SIG-M5 (cell line): ENCODE results near the gene TUBGCP2.

Experiments used
- DNase-seq: peaks from one replicate; lab custom pipeline; 2025; lab: John Stamatoyannopoulos, UW

The TUBGCP2 gene

DNA sequence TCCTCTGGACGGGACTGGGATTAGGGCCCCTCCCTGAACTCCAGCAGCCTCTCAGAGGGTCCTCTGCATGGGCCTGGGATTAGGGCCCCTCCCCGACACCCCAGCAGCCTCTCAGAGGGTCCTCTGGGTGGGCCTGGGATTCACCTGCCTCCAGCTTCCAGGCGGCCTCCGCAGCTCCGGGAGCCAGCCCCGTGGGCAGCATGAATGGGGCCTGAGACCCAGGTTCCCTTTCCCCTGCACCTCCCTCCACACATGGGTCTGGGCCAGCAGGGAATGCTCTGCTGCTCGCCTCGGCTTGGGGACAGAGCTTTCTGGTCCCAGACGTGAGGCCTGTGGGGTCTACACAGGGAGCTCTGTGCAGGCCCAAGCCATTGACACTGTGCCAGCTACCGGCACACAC is 5.5 kb downstream of the TUBGCP2 start:
- no peak for DNase-seq

DNA sequence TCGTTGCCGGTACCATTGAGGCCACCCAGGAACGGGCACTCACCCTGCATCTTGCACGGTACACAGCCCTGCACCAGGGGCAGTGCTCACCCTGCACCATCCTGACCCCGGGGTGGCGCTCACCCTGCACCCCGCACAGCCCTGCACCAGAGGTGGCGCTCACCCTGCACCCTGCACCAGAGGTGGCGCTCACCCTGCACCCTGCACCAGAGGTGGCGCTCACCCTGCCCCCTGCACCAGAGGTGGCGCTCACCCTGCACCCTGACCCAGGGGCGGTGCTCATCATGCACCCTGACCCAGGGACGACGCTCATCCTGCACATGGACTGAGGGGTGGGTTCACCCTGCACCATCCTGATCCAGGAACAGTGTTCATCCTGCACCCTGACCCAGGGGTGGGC is 6.4 kb downstream of the TUBGCP2 start:
- no peak for DNase-seq

DNA sequence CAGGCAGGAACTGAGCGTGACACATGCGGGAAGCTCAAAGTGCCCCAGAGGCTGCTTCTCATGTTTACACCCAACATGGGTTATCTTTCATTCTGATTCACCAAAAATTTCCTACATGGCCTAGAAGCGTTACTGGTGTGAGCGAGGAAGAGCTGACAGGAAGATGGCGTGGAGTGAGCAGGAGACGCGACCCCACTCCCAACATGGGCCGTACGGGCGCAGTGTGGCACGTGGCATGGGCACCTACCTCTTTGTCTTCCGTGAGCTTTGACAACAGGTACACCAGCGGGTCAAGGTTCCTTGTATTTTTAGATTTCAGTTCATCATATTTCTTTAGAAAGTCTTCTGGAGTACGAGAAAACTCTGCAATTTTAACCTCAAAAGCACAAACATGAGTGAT is 8.9 kb downstream of the TUBGCP2 start:
- DNase-seq, result no peak

DNA sequence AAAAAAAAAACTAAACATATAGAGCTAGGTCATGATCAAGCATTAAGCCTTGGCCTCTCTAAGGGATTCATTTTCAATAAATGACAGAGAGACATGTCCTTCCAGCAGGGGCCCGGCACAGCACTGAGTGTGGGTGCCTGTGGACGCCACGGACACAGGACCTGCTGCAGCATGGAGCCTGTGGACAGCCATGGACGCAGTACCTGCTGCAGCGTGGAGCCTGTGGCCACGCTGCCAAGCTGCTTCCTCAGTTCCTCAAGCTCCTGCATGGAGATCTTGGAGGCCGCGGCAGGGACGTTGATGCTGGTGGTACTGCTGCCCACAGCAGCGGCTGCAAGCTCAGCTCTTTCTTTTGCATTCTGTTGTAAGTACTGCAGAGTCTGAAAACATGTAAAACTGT is 9.4 kb downstream of the TUBGCP2 start:
- DNase-seq, result no peak

DNA sequence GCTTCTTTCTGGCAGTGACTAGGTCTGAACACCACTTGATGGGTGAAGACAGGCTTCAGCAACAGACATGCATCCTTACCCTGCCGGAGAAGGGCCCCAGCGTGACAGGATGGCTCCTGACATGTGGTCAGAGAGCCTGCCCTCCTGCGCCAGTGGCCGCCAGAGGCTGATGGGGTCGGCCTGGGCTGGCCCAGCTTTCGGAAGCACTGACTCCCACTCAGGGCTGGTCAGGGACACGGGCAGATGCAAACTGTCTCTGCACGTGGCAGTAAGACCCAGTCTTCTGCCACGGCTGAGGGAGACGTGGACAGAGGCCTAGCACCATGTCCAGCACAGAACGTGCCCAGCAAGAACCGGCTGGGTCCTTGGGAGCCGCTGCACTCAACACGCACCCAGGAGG is 10.2 kb downstream of the TUBGCP2 start:
- no peak for DNase-seq

DNA sequence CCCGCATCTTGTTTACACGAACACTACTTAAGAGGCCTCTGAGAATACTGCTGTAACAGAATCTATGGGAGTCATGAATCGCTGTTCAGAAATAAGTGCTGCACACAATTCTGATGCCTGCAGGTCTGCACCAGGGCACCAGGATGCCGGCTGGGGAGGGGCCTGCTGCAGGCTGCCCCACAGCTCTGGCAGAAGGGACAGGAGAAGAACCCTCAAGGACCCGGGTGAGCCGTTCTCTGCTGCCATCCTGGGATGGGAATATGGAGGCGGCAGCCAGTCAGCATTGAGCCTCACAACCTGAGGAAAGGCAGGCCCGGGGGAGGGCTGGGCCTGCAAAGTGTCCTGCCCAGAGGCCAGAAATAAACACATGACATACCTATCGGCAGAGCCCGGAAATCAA is 11.2 kb downstream of the TUBGCP2 start:
- DNase-seq, result no peak

DNA sequence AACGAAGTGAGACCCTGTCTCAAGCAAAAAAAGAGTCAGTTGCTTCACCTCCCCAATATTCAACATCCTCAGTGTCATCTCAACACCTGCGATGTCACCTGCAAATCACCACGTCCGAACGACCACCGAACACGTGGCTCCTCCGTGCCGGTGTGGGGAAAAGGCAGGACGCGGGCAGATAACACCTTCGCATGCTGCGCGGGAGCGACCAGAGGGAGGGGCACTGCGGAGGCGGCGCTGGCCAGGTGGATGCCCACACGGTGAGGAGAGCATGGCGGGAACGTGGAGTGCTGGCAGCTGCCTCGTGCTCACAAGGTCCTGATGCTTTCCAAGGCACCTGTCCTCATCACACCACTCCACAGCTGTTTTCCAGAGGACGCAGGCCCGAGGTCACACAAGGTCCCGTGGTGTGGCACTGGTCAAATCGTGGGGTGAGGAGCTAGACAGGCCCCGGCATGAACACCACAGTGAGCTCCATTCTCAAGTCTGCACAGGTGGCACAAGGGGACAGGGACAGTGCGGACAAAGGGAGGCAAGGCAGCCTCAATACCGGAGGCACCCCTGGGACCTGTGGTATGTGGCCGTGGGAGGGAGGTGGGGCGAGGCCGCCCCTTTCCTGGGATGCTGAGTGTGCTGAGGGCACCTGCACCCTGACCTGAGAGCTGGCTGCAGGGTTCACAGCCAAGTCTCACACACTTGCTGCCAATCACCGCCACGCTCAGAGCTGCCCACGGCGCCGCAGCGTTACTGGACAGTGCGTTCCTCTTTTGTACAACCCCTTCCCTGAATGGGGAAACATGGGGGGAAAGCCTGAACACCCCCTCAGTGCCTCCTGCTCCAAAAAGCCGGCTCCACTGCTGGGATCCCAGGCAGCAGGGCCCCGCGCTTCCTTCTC is 13.0 kb downstream of the TUBGCP2 start:
- DNase-seq, result no peak

DNA sequence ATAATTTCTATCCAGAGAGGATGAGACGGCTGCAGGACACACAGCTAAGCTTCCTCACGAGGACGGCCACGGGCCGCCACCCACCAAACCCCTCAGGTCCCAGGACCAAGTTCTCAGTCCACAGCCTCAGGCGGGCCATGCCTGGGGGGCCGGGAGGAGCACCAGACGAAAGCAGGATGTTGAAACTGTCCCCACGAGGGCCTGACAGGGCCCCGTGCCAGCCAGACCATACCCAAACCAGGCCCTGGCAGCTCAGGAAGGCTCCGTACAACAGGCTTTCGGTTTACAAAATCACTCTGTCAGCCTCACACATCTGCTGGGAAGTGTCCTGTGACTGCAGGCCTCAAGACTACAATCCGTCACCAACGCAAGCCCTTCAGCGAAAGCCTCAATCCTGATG is 14.5 kb downstream of the TUBGCP2 start:
- no peak for DNase-seq

DNA sequence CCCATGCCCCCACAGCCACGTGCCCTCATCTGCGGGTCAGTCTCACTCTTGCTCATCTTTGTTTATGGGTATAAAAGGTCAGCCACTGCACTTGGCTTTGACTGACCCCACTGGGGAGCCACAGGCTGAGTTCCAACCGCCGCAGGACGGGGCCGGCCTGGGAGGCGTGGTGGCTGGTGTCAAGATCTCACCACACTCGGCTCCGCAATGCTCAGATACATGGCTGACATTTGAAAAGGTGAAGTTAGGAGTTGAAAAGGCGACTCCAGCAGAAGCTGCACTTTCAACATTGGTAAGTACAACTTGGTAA is 14.9 kb downstream of the TUBGCP2 start:
- DNase-seq, result no peak

DNA sequence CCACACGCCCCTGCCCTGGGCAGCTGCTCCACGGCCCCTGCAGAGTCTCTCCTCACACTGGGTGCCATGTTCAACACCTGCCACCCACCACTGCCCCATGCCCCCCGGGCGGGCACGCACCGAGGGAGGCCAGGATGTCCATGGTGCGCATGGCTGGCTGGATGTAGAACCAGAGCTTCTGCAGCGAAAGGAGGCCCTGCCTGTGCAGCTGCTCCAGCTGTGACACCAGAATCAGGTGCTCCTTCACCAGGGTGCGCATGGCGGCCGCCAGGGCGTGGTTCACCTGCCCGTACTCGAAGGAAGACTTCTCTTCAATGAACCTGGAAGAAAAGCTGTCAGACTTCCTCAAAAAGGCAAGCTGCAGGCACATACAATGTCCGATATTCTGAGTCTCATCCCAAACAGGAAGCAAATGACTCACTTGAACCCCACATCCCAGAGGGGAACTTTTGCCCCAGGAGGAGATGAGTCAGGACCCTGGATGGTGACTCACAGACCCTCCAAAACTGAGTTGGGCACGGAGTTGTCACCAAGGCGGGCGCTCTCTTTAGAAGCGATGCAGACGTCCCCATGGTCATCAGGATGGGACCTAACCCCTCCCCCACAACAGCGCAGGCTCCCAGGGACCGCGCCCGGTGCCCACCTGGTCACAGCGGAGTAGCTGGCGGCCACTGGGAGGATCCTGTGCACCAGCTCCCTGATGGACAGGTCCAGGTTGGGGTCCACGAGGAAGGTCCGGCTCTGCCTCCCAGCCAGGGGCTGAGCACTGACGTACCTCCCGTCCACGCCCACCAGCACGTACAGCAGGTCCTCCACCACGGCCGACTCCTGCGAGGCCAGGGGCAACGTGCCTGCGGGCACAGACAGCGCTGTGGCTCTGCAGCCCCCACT is 15.5 kb downstream of the TUBGCP2 start:
- no peak for DNase-seq

DNA sequence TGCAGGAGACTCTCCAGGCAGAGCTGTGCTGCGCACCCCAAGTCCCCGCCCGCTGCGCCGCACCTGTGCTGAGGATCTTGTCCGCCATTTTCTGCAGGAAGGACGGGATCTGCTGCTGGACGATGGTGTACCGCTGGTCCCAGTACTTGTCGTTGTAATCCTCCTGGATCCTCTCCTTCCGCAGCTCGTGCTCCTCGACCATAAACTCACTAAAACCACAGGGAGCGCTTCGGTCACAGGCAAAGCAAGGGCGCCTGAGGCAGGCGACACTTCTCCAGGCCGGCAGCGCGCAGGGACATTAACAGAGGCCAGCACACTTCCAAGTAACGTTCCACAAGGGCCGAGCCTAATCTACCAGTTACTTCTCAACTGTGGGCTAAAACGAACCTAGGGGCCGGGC is 18.9 kb downstream of the TUBGCP2 start:
- no peak for DNase-seq

DNA sequence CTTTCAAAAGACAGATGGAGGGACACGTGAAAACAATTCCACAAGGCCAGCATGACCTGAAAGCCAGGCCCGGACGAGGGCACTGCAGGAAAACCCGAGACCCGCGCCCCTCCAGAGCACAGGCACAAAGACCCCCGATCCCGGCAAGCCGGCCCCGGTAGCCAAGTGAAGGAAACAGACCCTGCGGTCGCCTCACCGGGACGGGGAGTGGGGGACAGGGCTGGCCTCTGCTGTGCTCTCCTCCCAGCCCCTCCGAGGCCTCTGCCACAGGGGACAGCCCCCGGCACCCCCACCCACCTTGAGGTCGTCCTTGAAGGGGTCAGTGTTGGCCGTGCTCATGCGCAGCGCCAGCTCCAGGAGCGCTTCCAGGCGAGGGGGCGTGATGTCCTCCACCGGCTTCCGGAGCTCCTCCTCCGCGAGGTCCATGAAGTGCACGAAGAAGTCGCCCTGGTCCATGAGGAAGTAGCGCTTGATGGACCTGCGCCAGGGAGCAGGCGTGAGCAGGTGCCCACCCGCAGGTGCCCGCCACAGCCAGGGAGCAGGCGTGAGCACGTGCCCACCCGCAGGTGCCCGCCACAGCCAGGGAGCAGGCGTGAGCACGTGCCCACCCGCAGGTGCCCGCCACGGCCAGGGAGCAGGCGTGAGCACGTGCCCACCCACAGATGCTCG is 20.7 kb downstream of the TUBGCP2 start:
- DNase-seq, result no peak

DNA sequence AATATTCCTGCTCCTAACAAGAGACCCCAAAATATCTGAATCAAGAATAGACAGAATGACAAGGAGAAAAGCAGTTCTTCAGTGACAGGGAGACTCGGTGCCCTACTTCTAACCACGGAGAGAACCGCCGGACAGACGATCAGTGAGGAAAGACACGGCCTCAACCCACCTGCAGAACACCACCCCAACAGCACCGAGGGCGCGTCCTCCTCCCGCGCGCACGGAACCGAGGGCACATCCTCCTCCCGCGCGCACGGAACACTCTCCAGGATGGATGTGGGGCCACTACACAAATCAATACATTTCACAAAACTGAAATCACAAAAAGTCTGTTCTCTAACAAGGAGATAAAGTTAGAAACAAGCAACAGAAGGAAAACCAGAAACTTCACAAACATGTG is 22.3 kb downstream of the TUBGCP2 start:
- DNase-seq, result no peak

DNA sequence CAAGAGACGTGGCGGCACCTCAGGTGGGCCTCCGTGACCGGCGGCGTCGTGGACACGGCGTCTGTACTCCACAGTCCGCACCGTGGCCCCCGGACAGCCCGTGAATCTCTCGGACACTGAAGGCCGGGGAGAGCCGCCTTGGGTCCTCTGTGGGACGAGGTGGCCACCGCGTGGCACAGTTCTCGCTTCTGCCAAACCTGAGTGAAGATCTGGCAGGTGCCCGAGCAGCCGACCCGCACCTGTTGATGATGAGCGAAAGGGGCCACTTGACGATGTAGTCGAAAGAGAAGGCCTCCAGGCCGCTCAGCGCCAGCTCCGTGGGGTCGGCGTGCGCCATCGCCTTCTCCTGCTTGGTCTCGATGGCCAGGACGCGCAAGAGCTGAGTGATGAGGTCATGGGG is 23.5 kb downstream of the TUBGCP2 start:
- DNase-seq, result no peak

DNA sequence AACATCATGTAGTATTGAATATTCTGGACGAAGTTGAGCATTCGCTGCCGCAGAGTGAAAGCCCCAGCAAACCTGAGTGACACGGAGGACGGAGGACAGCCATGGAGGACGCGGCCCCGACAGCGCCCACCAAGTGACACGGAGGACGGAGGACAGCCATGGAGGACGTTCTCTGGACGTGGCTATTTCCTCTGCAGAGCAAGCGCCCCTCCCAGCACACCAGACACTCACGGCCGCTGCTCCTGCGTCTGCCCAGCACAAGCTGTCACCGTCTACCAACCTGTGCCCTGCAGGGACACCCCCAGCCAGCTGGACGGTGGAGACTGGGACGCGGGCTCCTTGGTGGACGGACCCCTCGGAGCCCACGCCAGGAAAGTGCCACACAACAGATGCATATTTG is 24.7 kb downstream of the TUBGCP2 start:
- no peak for DNase-seq

DNA sequence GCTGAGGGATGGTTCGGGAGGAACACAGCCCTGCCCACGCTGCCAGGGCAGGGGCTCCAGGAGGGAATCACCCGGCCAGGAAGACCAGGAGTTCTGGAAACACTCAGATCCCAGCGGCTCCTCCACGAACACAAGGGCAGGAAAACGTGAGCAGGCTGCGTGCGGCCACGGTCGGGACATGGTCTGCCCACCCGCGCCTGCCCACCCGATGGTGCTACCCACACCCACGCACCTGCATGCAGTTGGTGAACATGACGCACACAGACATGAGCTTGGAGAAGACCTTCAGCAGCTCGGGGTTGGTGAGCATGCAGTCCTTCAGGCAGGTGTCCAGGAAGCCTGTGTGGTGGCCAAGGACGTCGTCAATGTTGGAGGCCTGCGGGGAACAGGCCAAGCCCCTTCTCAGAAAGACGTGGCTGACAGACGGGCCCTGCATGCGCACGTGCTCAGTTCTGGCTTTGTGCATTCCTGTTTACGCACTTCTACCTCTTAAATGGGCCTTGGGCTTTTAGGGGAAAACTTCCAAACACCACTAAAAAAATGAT is 25.8 kb downstream of the TUBGCP2 start:
- DNase-seq, result no peak

DNA sequence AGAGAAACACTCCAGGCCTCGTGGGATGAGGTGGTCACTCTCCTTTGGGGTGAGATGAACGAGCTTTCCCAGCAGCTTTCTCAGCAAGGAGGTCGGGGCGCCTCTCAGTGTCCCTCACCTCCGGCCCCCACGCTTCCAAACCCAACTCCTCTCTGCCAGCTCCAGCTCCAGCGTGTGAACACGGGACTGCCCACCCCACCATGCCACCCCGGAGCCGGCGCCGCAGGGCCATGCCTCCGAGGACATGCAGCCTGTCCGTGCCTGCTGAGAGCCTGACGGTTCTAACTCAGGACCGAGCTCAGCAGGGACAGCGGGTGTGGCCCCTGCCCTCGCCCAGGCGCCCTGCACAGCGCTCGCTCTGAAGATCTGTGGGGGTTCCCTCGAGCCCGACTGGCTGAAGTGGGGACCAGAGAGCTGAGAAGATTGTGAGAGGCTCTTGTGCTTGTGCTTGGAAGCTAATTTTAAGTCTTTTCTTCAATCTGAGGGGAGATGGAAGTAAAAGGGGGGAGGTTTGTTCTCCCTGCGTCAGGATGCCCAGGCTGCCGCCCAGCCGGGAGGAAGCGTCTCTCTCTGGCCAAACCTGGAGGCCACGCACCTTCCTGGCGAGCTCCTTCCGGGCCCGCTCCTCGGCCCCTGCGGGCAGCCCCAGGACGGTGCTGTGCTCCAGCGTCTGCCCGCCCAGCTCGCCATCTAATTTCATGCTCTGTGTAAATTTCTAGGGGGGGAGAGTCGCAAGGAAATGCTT is 26.9 kb downstream of the TUBGCP2 start:
- no peak for DNase-seq

DNA sequence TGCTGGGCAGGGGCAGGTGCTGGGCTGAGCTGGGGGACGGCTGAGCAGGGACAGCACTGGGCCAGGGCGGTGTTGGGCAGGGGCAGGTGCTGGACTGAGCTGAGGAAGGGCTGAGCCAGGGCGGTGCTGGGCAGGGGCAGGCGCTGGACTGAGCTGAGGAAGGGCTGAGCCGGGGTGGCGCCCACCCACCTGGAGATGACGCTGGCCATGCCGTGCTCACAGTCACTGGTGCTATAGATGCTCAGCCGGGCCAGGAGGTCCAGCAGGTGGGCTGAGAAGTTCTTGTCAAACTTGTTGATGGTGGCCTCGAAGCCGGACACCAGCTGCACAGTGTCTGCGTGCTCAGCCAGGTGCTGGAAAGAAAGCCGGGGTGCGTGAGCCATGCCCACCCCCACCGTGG is 27.6 kb downstream of the TUBGCP2 start:
- no peak for DNase-seq

DNA sequence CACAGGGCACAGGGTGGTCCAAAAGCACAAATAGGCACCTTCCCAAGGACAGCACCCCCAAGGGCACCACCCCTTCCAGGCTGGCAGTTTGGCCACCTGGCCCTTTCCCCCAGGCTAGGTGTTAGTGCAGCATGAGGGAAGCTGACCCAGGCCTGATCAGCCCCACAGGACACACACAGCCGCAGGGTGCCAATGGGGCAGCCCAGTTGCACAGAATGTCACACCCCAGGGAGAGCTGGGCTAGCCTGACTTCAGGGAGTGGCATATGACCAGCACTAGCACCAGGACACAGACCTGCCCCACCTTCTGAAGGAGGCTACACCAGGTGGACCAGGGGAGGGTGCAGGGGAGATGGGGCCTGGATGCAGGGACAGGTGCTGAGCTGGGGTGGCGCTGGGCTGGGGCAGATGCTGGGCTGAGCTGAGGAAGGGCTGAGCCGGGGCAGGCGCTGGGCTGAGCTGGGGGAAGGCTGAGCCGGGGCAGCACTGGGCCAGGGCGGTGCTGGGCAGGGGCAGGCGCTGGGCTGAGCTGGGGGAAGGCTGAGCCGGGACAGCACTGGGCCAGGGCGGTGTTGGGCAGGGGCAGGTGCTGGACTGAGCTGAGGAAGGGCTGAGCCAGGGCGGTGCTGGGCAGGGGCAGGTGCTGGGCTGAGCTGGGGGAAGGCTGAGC is 28.1 kb downstream of the TUBGCP2 start:
- no peak for DNase-seq

DNA sequence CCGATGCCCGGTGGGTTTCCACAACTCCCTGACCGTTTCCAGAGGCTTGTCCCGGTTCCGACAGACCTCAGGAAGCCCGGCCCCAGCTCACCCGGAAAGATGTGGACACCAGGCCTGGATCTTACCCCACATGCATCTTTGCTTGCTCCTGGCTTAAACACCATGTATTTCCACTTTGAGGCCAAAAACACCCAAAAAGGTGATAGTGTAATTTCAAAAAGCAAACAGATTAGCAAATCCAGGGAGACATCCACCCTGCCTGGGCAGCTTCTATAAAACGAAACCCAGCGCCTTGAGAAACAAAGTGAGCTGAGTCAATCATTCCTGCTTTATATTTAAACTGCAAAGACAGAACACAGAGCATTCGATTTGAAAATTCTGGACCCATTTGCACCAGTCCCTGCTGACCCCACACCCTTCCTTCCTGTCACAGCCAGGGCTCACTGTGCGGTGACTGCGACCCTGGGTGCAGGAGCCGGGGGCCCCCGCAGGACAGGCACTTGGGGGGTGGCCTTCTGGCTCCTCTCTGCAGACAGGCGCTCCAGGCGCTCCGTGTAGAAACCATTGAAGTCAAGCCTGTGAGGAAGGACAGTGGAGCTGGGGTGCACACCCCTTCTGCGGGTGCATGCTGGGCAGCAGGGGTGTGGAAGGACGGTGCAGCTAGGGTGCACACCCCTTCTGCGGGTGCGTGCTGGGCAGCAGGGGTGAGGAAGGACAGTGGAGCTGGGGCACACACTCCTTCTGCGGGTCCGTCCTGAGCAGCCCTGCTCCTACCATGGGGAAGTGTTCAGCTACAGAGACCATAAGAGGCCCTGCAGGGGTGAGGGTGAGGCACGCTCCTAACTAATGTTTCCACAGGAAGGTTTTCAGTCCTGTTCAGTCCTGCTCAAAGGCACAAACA is 29.1 kb downstream of the TUBGCP2 start:
- DNase-seq, result no peak
